ENCODE data around the gene KHDRBS2.

KHDRBS2 gene

DNA sequence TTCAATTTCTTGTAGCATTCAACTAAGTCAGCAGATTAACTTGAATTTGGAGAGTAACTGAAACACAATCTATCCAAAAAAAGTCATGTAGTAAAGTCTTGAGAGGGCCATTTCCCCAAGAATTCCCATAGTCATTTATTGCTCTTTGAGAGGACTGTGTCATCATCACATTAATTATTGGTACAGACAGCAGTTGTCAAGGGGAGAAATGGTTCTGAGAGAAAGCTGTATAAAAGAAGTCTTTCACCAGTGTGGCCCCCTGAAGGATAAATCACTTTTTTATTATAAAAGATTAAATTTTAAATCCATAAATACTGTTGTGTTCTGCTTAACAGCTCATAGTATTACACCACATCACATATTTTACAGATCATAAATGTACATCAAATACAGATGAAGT lies 111.5 kb downstream of the KHDRBS2 start:
- no peak for DNase-seq

DNA sequence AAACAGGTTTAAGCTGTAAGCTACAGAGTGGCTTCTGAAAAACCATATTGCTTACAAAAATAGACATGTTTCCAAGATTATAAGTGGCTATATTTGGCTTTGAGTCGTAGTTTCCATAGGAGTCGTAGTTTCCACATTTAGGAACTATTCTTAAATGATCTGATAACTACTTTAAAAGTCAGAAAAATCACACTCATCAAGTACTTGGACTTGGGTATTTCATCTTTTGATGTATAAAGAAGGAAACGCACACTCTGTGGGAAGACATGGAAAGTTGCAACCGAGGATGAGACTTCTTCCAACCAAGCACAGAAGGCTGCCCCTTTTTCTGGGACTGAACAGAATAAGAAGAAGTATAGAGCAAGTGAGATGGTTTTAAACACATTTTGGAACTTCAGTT lies 118.3 kb downstream of the KHDRBS2 start:
- DNase-seq, result no peak

GRCh38 chr6:62162858-62163257 lies 123.2 kb downstream of the KHDRBS2 start:
- no peak for DNase-seq

- no peak for DNase-seq
These were observed 133.2 kb downstream of the KHDRBS2 start for GRCh38 chr6:62152796-62153195.

GRCh38 chr6:62150048-62150663 lies 135.9 kb downstream of the KHDRBS2 start:
- peak; percentile 81 for DNase-seq

DNA sequence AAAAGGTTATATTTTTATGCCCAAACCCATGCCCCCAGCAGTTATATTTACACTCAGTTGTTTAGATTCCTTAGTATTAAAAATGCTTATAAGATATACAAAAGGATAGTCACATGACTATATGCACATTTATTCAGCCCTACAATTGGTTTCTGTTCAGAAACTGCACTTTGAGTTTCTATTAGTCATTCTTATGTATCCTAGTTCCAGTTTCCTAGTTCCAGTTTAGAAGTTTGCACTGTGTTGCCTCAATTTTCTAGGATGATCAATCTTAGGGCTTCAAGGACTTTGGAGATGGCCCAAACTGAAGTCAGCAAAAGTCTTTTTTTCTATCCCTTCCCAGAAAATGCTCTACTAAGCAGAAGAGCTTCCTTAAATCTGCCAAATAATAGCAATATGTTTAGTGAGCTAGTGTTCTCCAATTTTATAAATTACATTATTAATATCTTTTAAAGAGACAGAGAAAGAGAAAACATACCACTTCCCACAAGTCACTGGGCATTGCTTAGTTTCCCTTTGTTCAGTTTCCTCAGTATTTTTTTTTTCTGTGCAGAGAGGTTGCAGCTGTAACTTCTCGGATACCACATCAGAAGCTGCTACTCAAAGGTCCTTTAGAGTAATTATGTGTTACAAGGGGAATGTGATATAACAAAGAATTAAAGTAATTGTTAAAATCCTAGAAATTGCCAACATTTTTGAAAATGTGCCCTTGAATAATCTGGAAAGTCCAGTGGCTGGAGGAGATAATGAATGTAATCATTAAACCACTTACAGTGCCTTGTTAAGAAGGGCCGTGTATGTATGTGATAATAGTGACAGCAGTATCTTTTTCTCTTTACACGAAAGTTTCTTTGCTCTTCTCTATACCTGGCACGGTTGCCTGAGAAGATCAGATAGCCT lies 138.8 kb downstream of the KHDRBS2 start:
- peak; percentile 32 for DNase-seq

DNA sequence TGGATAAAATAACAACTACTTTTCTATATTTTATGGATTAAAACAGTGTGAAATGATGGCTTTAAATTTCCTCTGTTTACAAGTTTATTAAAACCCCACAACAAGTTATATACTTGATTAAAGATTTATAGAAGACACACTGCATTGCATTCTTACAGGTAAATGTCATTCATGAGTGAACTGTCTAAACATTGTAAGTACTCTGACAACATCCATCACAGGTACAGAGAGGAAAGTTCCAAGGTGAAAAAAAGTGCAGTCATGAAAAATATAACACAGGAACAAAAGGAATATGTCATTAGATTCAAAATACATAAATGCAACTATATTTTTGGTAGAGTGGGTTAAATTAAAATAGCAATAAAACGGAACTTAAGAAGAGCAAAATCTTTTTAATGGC lies 156.9 kb downstream of the KHDRBS2 start:
- DNase-seq, result no peak

DNA sequence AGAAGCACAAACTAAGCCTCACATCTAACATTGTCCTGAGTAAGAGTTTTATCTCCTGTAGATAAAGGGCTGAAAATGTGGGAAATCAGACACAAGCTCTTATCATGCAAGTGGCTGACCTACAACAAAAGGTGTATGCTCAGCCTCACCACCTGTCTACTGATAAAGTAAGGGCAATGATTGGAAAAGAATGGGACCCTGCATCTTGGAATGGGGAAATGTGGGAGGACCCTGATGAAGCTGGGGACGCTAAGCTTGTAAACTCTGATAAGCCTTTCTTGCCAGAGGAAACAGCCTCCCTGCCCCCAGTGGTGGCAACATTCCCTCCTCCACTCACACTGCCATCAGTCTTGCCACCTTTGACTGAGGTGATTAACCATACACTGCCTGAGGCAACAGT lies 166.6 kb downstream of the KHDRBS2 start:
- no peak for DNase-seq

DNA sequence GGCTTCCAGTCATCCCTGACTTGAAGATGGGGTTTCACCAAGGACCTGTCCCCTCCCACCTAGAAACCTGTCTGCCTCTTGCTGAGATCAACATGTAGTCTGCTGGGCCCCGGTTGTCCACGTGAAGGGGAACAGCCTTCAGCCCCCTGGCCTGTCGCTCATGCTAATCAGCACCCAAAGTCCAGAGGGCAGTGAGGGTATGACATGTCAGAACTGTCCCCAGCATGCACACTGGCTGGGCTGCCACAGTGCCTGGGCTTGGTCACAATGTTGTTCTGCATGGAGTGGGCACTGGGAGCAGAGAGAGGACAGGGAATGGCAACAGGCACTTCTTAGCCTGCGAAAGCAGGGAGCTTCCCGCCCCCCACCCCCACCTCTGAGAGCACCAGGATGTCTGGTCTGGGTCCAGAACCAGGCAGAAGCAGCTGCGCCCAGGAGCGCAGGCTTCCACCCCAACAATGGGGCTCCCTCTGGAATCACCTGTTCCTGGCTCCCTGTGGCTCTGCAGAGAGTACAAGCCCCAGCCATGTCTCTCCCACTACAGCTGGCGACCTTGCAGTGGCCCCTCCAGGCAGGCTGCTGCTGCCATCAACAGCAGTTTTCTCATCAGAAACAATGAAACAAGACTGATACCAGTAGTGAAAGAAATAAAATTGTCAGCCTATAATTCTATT lies 182.7 kb downstream of the KHDRBS2 start:
- no peak for DNase-seq

GRCh38 chr6:62102387-62102786 lies 183.6 kb downstream of the KHDRBS2 start:
- no peak for DNase-seq

DNA sequence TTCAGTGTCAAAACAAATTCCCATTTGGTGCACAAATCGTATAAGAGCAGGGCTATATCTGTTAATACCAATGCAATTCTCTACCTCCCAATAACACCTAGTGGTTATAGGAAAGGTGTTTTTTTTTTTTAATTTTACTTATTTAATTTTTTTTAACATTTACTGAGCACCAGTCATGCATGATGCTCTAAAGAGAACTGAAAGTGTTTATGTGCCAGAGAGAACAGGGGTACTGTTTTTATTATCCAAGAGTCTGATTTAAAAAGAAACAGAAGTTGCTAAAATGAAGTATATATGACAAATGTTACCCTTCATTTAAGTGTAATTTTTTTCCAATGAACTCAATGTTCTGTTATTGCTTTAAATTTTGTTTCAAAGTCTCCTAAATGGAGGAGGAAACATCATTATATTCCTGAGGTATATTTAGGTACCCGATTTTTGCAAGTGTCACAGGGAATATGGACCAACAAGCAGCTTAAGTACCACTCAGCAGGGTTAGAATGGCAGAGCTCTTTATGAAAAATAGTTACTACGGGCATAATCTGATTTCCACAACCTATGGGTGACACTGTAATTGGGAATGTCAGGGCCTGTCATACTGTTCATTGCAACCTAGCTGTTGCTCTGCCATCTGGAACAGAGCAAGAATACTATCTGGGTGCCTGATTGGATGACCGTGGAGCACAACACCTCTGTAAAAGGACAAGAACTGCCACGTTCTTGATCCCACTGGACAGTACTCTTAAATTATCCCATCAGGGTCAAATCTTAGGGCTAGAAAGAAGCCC lies 195.4 kb downstream of the KHDRBS2 start:
- no peak for DNase-seq

DNA sequence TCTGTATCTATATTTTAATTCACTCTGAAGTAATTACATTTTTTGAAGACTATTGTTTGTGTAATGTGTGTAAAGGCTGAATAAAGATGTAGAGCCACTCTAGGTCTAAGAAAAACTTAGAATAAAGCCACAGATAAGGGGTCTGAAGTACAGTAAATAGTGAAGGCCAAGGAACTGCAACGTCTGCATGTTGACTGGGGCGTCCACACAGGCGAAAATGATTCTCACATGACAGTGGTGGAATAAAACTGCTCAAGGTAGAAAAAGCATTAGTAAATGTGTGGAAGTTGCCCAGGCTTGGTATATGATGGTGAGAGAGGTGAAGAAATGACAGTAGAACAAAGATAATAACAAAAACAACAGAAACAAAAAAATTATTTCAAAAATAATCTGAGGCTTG lies 196.2 kb downstream of the KHDRBS2 start:
- no peak for DNase-seq

GRCh38 chr6:62086047-62086446 lies 200.0 kb downstream of the KHDRBS2 start:
- DNase-seq, result no peak

DNA sequence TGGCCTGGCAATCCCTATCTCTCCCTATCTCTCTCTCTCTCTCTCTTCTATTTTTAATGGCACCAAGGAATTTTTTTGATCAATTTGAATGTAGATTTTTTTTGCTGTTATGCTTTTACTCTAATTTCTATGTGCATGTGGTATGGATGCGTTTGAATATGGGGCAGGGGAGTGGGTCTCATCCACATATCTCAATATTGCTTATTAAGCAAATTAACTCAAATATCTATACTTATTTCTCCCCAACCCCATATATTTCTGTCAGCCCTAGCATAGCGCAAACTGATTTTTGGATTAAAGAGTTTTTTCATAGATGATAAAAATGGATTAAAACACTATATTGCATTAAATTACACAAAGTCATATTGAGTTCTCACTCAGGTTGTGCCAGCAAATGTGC lies 210.2 kb downstream of the KHDRBS2 start:
- DNase-seq, result no peak

DNA sequence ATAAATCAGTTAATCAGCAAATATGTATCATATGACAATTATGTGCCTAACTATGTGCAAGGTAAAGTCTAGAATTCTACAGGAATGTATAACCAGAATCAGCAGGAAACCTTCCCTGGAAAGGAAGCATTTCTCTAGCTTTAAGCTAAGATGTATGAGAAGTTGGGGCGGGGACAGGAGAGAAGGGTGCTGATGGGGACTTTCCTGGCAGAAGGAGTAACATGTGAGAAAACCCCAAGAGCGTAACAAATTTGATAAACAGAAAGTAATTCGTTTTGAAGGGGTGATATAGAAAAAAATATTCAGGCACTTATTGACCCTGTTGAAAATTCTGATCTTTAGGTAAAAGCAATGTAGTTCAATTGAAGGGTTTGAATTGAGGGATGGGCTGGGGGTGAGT lies 226.1 kb downstream of the KHDRBS2 start:
- no peak for DNase-seq

- no peak for DNase-seq
These were observed 228.7 kb downstream of the KHDRBS2 start for GRCh38 chr6:62057300-62057699.

GRCh38 chr6:62045502-62045901 lies 240.5 kb downstream of the KHDRBS2 start:
- DNase-seq, result no peak

DNA sequence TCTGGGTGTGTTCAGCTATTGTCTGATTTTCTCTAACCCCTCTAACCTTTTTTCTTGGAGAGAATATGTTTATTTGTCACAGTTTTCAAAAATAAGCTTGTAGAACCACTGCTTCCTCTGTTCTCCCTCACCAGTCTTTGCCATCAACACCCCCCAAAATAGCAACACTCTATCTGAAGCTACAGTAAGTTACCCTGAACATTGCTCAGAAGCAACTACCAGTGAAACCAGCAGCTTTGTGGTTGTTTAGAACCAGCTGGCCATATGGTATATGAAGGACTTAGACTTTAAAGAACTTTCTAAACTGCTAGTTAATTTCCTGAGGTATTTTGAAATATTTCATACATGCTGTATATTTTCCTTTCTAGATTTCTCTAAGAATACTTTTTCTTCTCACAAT lies 242.9 kb downstream of the KHDRBS2 start:
- no peak for DNase-seq

DNA sequence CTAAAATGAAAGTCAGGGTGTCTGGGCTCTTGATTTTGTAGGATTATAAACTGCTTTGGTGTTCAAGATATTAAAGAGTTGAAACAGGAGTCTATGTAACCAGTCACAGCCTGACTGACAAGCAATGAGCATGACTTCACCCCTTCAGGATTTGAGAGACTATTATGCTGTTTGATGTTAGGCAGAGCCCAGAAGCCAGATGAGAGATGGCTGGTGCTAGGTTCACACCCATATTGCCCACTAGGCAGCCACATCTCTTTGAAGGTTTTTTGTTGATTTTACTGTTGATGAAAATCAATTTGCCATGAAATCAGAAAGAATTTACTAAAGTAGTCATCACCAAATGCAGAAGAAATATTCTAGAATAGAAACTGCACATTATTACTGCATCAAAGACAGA lies 243.6 kb downstream of the KHDRBS2 start:
- DNase-seq, result peak; percentile 40

DNA sequence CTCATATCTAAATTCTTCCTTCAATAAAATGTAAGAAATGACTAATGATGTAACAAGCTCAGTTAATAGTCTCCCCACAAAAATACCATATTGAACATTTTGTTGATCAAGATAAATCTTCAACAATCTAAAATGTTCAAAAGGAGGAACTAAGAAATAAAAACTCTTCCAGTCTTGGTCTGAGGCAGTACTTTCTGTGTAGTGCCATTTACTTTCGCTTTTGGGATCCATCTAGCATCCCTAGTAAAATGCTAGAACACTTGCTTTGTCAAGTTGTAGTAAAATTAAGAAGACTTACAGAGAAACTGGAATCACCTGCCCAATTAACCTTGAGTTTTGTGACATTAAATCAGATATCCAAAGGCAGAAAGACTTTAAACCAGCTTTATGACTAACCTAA lies 246.4 kb downstream of the KHDRBS2 start:
- DNase-seq, result no peak

- no peak for DNase-seq
These were observed 248.6 kb downstream of the KHDRBS2 start for GRCh38 chr6:62037445-62037844.

GRCh38 chr6:62035952-62036351 lies 250.1 kb downstream of the KHDRBS2 start:
- peak; percentile 52 for DNase-seq

GRCh38 chr6:62013719-62014118 lies 272.3 kb downstream of the KHDRBS2 start:
- peak; percentile 38 for DNase-seq

Data from DMS53 (cell line).